GDM1 (cell line): ENCODE results near the gene UBL4B.

Experiments
- DNase-seq: peaks from one replicate; lab custom pipeline; 2025; lab: John Stamatoyannopoulos, UW

UBL4B gene

DNA sequence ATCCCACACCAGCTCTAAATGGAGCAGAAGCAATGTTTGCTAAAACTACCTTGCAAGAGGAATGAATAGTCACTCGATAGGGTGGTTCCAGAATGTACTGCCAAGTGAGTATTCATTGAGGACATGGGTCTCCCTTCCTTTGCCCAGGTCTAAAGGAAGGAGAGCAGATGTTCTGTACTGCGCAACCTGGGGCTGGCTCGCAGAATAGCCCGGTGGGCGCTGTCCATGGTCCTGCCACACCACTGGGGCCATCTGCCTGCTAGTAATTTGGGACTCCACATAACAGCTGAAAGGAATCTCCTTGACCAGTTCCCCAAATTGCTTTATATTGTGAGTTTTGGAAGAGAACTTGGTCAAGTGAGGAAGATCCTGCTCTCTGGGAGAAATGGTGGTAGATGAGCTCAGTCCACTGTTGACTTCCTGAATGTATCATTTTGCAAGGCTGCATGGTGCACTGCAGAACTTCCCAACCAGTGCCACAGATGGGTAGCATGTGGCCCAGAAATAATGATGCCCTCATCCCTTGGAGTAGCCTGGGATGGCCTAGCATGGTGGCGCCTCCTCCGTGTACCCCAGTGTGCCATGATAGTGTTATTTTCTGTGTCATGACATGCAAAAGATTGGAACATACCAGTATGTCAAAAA lies 43.8 kb downstream of the UBL4B start:
- DNase-seq = no peak

DNA sequence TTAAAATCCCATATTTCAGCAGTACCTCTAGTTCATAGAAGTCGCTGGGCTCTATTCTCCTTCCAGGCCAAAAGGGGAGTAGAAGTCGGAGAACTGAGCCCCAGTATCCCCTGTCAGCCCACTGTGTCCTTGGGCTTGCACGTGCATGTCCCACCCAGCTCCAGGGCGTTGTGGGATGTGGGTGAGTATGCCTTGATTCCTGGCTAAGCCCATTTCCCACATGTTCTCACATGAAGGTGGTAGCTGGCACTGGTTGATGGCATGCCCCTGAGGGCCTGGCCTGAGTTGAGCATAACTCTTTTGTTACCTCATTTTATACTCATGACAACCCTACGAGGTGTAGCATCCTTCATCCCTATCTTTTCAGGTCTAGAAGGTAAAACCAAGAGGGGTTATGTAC lies 46.0 kb downstream of the UBL4B start:
- DNase-seq = no peak

DNA sequence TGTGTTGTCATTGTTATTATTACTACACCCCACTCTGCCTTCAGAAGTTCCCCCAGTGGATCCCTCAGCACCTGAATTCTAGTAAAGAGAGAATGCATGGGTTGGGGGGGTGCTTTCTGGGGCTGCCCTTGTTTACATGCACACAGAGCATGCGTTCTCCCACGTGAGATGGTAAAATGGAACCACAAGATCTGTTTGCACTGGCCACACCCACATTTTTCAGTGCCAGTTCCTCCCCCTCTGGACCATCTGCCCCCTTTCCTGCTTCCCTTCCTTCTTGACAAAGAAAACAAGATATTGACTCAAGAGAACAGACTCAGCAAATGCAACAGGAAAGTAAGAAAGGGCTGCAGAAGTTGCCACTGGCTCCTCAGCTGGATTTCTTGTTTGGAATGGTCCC lies 46.9 kb downstream of the UBL4B start:
- no peak for DNase-seq

DNA sequence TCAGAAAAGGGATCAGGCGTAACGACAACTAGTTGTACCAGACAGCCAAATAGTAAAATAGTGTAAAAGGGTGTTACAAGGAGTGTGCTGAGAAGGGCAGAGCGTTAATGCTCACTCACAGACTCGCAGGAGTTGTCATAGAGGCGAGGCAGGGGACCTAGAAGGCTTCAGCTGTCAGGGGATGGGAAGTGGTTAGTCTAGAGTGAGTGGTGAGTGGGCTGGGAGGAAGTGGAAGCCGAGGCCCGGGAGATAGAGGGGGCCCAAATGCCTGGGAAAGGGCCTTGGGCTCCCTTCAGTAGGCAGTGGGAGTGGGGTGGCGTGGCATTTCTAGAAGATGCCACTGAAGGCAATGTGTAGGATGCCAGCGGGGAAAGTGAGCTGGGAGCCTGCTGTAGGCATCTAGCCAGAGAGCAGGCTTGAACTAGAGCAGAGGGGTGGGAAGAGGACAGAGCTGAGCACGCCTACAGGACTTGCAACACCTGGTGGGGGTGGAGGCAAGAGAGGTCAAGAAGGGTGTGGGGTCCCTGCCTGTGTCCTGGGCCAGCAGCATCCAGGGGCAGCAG lies 48.4 kb downstream of the UBL4B start:
- DNase-seq = peak; percentile 9

DNA sequence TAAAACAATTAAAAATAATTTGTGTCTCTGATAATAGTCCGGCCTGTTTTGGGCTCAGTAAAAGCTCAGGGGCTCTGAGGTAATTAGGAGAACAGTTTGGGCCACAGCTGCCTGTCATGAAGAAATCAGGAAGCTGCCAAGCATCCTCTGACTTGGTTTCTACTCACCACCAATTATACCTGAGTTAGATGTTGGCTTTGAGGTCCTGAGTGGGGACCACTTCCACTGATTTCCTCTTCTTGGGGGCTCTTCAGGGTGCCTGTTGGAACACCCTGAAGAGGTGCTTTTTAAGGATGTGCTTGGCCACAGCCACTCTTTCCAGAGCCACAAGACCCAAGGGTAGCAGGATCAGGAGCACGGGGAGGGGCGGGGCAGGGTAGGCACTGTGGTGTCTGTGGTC lies 48.9 kb downstream of the UBL4B start:
- DNase-seq = no peak

DNA sequence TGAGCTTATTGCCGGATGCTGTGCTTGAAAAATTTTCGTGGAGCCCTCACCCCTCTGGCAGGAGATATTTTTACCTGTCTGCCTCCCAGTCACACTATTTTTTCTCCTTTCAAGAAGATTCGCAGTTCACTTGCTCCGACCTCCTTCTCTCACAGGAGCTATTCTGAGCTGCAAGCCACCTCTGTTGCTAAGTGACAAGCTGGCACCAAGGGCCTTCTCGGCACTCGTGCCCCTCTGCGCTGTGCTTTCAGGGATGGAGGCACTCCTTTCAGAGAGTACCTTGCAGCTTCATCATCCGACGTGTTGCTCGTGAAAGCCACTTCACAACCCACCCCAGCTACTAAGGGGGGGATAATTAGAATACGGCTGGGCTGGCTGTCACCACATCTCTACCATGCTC lies 49.6 kb downstream of the UBL4B start:
- DNase-seq = no peak
